ENCODE results near the gene ZPR1. TPM values are rescaled to one million over a fixed set of nuclear protein-coding genes. Genes with fewer than 3 reads are reported as not detected.
"Not testable (repeated sequence)": the region's sequence is repeated elsewhere in the genome, so short reads cannot be mapped to it uniquely, and the experiment has no call there.

The ZPR1 gene, protein sequence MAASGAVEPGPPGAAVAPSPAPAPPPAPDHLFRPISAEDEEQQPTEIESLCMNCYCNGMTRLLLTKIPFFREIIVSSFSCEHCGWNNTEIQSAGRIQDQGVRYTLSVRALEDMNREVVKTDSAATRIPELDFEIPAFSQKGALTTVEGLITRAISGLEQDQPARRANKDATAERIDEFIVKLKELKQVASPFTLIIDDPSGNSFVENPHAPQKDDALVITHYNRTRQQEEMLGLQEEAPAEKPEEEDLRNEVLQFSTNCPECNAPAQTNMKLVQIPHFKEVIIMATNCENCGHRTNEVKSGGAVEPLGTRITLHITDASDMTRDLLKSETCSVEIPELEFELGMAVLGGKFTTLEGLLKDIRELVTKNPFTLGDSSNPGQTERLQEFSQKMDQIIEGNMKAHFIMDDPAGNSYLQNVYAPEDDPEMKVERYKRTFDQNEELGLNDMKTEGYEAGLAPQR
- 10 to 100 TPM; 31.5 to 48.2 TPM for total RNA-seq
- polyA plus RNA-seq = 10 to 100 TPM; 19.2 to 21.2 TPM
- long read RNA-seq, donor 1, full-length matches to known transcripts = 211 of 246 reads
- long read RNA-seq, donor 1, partial matches to known transcripts = 16 of 246 reads
- long read RNA-seq, donor 1, other reads (novel, unspliced or antisense) = 19 of 246 reads
- long read RNA-seq, donor 2, full-length matches to known transcripts = 12 of 17 reads
- long read RNA-seq, donor 2, partial matches to known transcripts = 3 of 17 reads
- long read RNA-seq, donor 2, other reads (novel, unspliced or antisense) = 2 of 17 reads

DNA sequence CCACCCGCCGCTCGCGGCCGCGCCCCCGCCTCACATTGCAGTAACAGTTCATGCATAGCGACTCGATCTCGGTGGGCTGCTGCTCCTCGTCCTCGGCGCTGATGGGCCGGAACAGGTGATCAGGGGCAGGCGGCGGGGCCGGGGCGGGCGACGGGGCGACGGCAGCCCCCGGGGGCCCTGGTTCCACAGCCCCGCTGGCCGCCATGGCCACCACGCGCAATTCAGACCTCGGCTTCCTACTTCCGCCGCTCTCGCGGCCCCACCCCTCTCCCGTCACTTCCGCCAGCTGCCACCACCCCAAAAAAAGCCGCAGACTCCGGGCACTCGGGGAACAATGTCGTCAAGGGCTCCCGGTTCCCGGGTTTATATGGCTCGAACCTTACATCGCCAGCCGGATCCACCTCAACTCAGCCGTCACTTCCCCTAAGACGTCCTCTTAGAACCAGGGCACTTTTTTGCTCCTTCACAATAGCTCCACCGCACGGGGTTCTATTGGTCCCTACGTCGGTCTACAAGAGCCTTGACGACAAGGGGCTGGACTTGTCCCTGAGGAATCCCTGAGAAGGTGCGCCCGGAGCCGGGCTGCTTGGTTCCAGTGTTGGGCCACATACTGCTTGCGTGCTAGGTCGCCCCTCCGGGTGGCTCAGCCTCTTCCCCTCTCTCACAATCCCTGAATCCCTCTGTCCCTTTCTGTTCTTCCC is at the start of gene ZPR1:
Gene ZPR1, minus strand, starts transcription at position 238 of the 701 bp plus-strand sequence. Its CDS starts 33 bp downstream, at position 205.
- Histone ChIP-seq H3K9me3 (ENCODE audit: control insufficient read depth, low read length) (no peaks in the 10 kb centered on the region), H3K27ac (ENCODE audit: low read depth in 1 of 2, low read length in 2 of 2) (peak within 1 kb of the TSS in 1 of 2 donors; percentile 66), H3K36me3 (ENCODE audit: control insufficient read depth in 1 of 2, insufficient read depth in 2 of 2, low read length in 1 of 2) (peaks cover 0 to 5% of the 10 kb centered on the region in 2 donors), H3K4me3 (ENCODE audit: low read length in 2 of 2) (peak within 1 kb of the TSS; percentile 73 to 80), H3K4me1 (ENCODE audit: control insufficient read depth in 1 of 2, insufficient read depth in 2 of 2, low read length in 2 of 2) (peaks cover 0 to 4% of the 10 kb centered on the region in 2 donors), H3K27me3 (ENCODE audit: control insufficient read depth in 1 of 2, insufficient read depth in 2 of 2, low read length in 1 of 2) (no peaks in the 10 kb centered on the region)
- ATAC-seq (ENCODE audit: low FRiP score) = peak; percentile 92
- intact Hi-C loops (cut with DNase I) = loop anchor here (5.0 kb wide), 2 partner anchors 49 to 444 kb away; partner anchors contain the start of genes APOA1 (in 1 of the 2), PCSK7 (in 1 of the 2) and RNF214 (in 1 of the 2)
- 0 to 1% methylated on average over 46 to 56 of the region's 56 CpGs for WGBS, 2 donors
- DNase-seq = peak; percentile 91 to 95

DNA sequence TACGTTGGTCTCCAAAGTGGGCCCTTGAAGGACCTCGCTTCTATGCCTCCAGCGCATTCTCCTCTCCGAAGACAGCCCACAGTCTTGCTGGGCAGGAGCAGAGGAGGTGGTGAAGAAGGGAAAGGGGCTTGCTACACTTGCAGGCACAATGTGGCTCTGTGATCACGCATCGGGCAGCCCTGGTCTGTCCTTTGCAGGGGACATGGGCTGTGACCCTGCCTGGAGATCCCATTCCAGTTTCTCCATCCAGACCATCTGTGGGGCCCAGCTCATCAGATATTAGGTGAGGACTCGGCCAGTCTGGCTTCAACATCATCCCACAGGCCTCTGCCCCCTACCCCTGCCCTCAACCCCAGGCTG is 48.8 kb upstream of the ZPR1 start:
- Histone ChIP-seq H3K4me3 (ENCODE audit: low read length in 2 of 2) (no peak overlapping the region), H3K9me3 (ENCODE audit: control insufficient read depth, low read length) (no peaks in the 10 kb centered on the region), H3K27ac (ENCODE audit: low read depth in 1 of 2, low read length in 2 of 2) (no peak overlapping the region), H3K27me3 (ENCODE audit: control insufficient read depth in 1 of 2, insufficient read depth in 2 of 2, low read length in 1 of 2) (no peaks in the 10 kb centered on the region), H3K4me1 (ENCODE audit: control insufficient read depth in 1 of 2, insufficient read depth in 2 of 2, low read length in 2 of 2) (no peaks in the 10 kb centered on the region), H3K36me3 (ENCODE audit: control insufficient read depth in 1 of 2, insufficient read depth in 2 of 2, low read length in 1 of 2) (no peaks in the 10 kb centered on the region)
- WGBS, 2 donors = 86 to 93% methylated on average over 7 of the region's 7 CpGs
- intact Hi-C loops (cut with DNase I) = loop anchor here (2.0 to 5.0 kb wide), 2 partner anchors 46 to 49 kb away; partner anchors contain the start of genes APOA5 (in 1 of the 2) and ZPR1 (in 1 of the 2)
- DNase-seq = no peak
- no peak for ATAC-seq (ENCODE audit: low FRiP score)

DNA sequence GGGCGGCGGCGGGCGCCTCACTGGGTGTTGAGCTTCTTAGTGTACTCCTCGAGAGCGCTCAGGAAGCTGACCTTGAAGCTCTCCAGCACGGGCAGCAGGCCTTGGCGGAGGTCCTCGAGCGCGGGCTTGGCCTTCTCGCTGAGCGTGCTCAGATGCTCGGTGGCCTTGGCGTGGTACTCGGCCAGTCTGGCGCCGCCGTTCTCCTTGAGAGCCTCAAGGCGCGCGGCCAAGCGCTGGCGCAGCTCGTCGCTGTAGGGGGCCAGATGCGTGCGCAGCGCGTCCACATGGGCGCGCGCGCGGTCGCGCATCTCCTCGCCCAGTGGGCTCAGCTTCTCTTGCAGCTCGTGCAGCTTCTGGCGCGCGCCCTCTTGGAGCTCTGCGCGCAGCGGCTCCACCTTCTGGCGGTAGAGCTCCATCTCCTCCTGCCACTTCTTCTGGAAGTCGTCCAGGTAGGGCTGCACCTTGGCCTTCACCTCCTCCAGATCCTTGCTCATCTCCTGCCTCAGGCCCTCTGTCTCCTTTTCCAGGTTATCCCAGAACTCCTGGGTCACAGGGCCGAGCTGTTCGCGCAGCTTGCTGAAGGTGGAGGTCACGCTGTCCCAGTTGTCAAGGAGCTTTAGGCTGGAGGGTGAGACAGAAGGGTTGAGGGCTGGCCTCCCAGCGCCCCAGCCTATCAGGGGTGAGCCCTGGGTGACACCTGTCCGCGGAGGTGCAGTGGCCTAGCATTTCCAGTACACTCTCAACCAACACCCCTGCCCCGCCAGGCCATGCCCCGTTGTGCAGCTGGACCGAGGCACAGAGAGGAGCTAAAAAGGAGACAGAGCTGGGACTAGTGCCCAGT is 48.2 kb upstream of the ZPR1 start:
- peak overlapping the region in 1 of 2 donors; percentile 10 for H3K27ac ChIP-seq (ENCODE audit: low read depth in 1 of 2, low read length in 2 of 2)
- ATAC-seq (ENCODE audit: low FRiP score) (peak; percentile 93), DNase-seq (peak; percentile 91 to 95)
- H3K4me3 ChIP-seq (ENCODE audit: low read length in 2 of 2) = no peak overlapping the region
- intact Hi-C loops (cut with DNase I) = loop anchor here (2.0 to 5.0 kb wide), 2 partner anchors 45 to 49 kb away; partner anchors contain the start of genes APOA5 (in 1 of the 2) and ZPR1 (in 1 of the 2)
- no peaks in the 10 kb centered on the region for H3K27me3 ChIP-seq (ENCODE audit: control insufficient read depth in 1 of 2, insufficient read depth in 2 of 2, low read length in 1 of 2)
- no peaks in the 10 kb centered on the region for H3K36me3 ChIP-seq (ENCODE audit: control insufficient read depth in 1 of 2, insufficient read depth in 2 of 2, low read length in 1 of 2)
- no peaks in the 10 kb centered on the region for H3K4me1 ChIP-seq (ENCODE audit: control insufficient read depth in 1 of 2, insufficient read depth in 2 of 2, low read length in 2 of 2)
- H3K9me3 ChIP-seq (ENCODE audit: control insufficient read depth, low read length) = no peaks in the 10 kb centered on the region
- 15% methylated on average over 55 to 57 of the region's 57 CpGs for WGBS, 2 donors

DNA sequence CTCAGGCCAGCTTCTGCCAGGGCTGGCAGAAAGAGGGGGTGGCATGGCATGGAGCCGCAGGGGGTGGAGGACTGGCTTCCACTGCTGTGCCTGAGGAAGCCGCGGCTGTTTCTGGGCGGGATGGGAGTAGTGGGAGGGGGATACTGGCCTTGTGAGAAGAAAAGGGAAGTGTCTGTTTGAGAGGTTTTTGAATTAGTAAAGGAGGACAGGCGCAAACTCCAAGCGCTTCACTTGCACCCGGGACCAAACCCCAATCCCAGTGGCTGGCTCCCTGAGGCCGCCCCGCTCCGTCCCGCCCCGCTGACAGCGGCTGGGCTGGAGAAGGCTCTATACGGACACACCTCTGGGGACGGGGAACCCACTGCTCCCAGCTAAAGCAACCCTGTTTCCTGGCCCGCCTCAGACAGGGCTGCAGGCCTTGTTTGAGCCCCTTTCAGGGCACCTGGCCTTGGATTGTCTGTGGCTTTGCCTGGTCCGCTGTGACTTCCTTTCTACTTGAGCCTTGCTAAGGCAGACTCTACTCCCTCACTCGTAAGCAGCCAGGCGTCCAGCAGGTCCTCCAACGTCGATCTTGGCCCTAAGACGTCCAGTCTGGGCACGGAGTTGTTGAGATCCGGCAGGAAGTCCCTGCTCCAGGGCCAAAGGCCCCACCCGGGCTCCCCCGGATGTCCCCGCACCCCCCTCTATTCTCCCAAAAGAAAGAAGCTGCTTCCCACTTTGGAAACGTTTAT is 47.4 kb upstream of the ZPR1 start:
- ATAC-seq (ENCODE audit: low FRiP score) (no peak), DNase-seq (peak in 1 of 2 donors; percentile 75)
- Histone ChIP-seq H3K27ac (ENCODE audit: low read depth in 1 of 2, low read length in 2 of 2) (peak overlapping the region; percentile 10 to 70), H3K27me3 (ENCODE audit: control insufficient read depth in 1 of 2, insufficient read depth in 2 of 2, low read length in 1 of 2) (no peaks in the 10 kb centered on the region), H3K9me3 (ENCODE audit: control insufficient read depth, low read length) (no peaks in the 10 kb centered on the region), H3K4me3 (ENCODE audit: low read length in 2 of 2) (no peak overlapping the region), H3K4me1 (ENCODE audit: control insufficient read depth in 1 of 2, insufficient read depth in 2 of 2, low read length in 2 of 2) (no peaks in the 10 kb centered on the region), H3K36me3 (ENCODE audit: control insufficient read depth in 1 of 2, insufficient read depth in 2 of 2, low read length in 1 of 2) (no peaks in the 10 kb centered on the region)
- intact Hi-C loops (cut with DNase I) = loop anchor here in 1 of 2 donors (5.0 kb wide), 1 partner anchor 48 kb away; the partner anchor contains the start of gene ZPR1
- 51 to 52% methylated on average over 28 of the region's 28 CpGs for WGBS, 2 donors

DNA sequence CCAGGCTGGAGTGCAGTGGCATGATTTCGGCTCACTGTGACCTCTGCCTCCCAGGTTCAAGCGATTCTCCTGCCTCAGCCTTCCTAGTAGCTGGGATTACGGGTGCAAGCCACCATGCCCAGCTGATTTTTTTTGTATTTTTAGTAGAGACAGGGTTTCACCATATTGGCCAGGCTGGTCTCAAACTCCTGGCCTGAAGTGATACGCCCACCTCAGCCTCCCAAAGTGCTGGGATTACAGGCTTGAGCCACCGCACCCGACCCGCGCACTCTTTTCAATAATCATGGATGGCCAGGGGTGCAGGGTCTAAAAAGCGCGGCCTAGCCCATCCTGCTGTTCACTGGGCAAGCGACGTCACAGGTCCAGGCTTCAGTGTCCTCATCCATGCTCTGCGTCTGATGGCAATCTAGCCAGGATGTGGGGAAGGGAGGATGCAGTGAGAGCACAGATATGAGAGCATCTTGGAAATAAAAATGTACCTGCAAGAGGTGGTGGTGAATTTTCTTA is 46.8 kb upstream of the ZPR1 start:
- ATAC-seq (ENCODE audit: low FRiP score); H3K4me3 ChIP-seq (ENCODE audit: low read length in 2 of 2); H3K9me3 ChIP-seq (ENCODE audit: control insufficient read depth, low read length); H3K36me3 ChIP-seq (ENCODE audit: control insufficient read depth in 1 of 2, insufficient read depth in 2 of 2, low read length in 1 of 2); H3K27ac ChIP-seq (ENCODE audit: low read depth in 1 of 2, low read length in 2 of 2); DNase-seq; H3K27me3 ChIP-seq (ENCODE audit: control insufficient read depth in 1 of 2, insufficient read depth in 2 of 2, low read length in 1 of 2); H3K4me1 ChIP-seq (ENCODE audit: control insufficient read depth in 1 of 2, insufficient read depth in 2 of 2, low read length in 2 of 2): not testable (repeated sequence)
- WGBS, 2 donors = 80 to 83% methylated on average over 13 of the region's 13 CpGs
- intact Hi-C loops (cut with DNase I) = loop anchor here in 1 of 2 donors (5.0 kb wide), 1 partner anchor 47 kb away; the partner anchor contains the start of gene ZPR1

DNA sequence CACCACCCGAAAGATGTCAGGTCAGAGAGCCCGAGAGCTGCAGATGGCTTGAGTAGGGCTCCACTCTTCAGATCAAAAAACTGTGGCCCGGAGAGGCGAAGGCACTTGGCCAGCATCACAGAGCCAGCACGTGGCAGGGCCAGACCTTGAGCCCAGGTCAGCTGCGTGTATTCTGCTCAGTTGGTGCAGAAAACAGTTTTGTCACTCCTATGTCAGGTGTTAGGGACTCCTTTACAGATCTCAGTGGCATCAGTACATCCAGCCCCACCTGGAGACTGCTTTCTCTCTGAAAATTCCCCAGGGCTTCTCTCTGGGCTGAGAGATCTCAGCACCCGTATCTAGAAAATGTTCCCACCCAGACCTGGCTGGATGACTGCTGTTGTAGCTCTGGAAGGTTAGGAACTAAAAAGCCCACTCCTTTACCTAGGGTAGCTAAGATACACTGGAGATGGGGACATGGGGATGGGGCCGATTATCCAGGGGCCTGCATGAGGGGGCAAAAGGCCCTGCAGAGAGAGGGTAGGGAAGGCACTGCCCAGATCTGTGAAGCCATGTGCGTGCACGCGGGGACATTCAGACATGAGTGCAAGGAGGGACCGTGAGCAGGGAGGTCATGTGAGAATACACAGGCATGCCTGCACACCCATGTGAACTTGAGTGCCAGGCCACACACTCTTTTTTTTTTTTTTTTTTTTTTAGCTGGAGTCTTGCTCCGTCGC is 46.2 kb upstream of the ZPR1 start:
- Histone ChIP-seq H3K4me3 (ENCODE audit: low read length in 2 of 2) (no peak overlapping the region), H3K9me3 (ENCODE audit: control insufficient read depth, low read length) (no peaks in the 10 kb centered on the region), H3K27ac (ENCODE audit: low read depth in 1 of 2, low read length in 2 of 2) (no peak overlapping the region), H3K27me3 (ENCODE audit: control insufficient read depth in 1 of 2, insufficient read depth in 2 of 2, low read length in 1 of 2) (no peaks in the 10 kb centered on the region), H3K36me3 (ENCODE audit: control insufficient read depth in 1 of 2, insufficient read depth in 2 of 2, low read length in 1 of 2) (no peaks in the 10 kb centered on the region), H3K4me1 (ENCODE audit: control insufficient read depth in 1 of 2, insufficient read depth in 2 of 2, low read length in 2 of 2) (no peaks in the 10 kb centered on the region)
- intact Hi-C loops (cut with DNase I) = no loop called here
- 93 to 94% methylated on average over 14 of the region's 14 CpGs for WGBS, 2 donors
- ATAC-seq (ENCODE audit: low FRiP score) (no peak), DNase-seq (no peak)

DNA sequence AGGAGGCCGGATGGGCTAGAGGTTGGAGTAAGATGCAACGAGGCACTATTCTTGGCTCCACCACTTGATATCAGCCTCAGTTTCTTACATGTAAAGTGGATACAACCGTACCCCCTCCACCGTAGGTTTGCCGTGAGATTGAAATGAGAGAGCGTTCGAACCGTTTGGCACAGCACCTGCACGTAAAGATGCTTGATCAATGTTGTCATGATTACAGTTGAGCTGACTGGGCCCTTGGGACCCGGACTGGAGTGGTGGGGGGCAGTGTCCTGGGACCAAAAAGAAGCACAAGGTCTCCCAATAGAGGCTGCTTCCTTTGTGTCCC is 45.6 kb upstream of the ZPR1 start:
- 95 to 96% methylated on average over 10 of the region's 10 CpGs for WGBS, 2 donors
- no peak overlapping the region for H3K4me3 ChIP-seq (ENCODE audit: low read length in 2 of 2)
- no peak for DNase-seq

More for the DNA sequence above, 45.6 kb upstream of the ZPR1 start:
- H3K27ac ChIP-seq (ENCODE audit: low read depth in 1 of 2, low read length in 2 of 2) = no peak overlapping the region
- ATAC-seq (ENCODE audit: low FRiP score) = no peak
- H3K9me3 ChIP-seq (ENCODE audit: control insufficient read depth, low read length) = no peaks in the 10 kb centered on the region
- H3K4me1 ChIP-seq (ENCODE audit: control insufficient read depth in 1 of 2, insufficient read depth in 2 of 2, low read length in 2 of 2) = no peaks in the 10 kb centered on the region
- H3K27me3 ChIP-seq (ENCODE audit: control insufficient read depth in 1 of 2, insufficient read depth in 2 of 2, low read length in 1 of 2) = no peaks in the 10 kb centered on the region
- H3K36me3 ChIP-seq (ENCODE audit: control insufficient read depth in 1 of 2, insufficient read depth in 2 of 2, low read length in 1 of 2) = no peaks in the 10 kb centered on the region
- intact Hi-C loops (cut with DNase I) = no loop called here

Data from aorta (tissue), 5 donors.